NT2/D1 (cell line): Measurements from ENCODE around the gene TIMM13.
A peak's percentile ranks its signal among the peaks of the same experiment; 100 is the strongest.

Experiments
- DNase-seq: peaks from one replicate; pipeline ENCODE4 v3.0.0-alpha.2; 2011; ENCODE audit warnings: low read depth, low spot score
- H3K27me3 ChIP-seq: 2 replicates; pipeline ENCODE4 v1.6.0; 2011; ENCODE audit warnings: mild to moderate bottlenecking; ENCODE audit not compliant: insufficient read length, insufficient read depth
- H3K36me3 ChIP-seq: 2 replicates; pipeline ENCODE4 v1.6.1; 2011; ENCODE audit warnings: mild to moderate bottlenecking, low read length, mixed read lengths; ENCODE audit not compliant: insufficient read depth, insufficient read length
- H3K4me1 ChIP-seq: 2 replicates; pipeline ENCODE4 v1.5.1; 2011; ENCODE audit not compliant: insufficient read depth, insufficient read length
- H3K4me3 ChIP-seq: 2 replicates; pipeline ENCODE4 v1.5.1; 2011; ENCODE audit warnings: low read depth; ENCODE audit not compliant: insufficient read length
- H3K9ac ChIP-seq: 2 replicates; pipeline ENCODE4 v1.6.0; 2011; ENCODE audit warnings: low read depth; ENCODE audit not compliant: insufficient read length
- H3K9me3 ChIP-seq: 2 replicates; pipeline ENCODE4 v1.5.1; 2011; ENCODE audit warnings: mild to moderate bottlenecking, low read length; ENCODE audit not compliant: insufficient read depth
- SUZ12 ChIP-seq: IDR thresholded peaks from 2 replicates; pipeline ENCODE4 v1.6.1; 2011; ENCODE audit not compliant: insufficient read length, insufficient read depth; ENCODE audit errors: extremely low read depth
- YY1 ChIP-seq: IDR thresholded peaks from 2 replicates; pipeline ENCODE4 v1.6.1; 2011; ENCODE audit not compliant: insufficient read length, insufficient read depth
- ZNF274 ChIP-seq: IDR thresholded peaks from 2 replicates; pipeline ENCODE4 v1.6.1; 2011; ENCODE audit warnings: mild to moderate bottlenecking, low read depth, low read length

TIMM13 gene

GRCh38 chr19:2428756-2429711 is 1.6 kb upstream of the TIMM13 start:
- H3K4me1 ChIP-seq: peaks cover 21% of the 10 kb centered on the region
- DNase-seq: no peak
- no peaks in the 10 kb centered on the region for H3K9me3 ChIP-seq
- H3K9ac ChIP-seq: peak overlapping the region; percentile 65
- H3K36me3 ChIP-seq: peaks cover 77% of the 10 kb centered on the region
- H3K27me3 ChIP-seq: no peaks in the 10 kb centered on the region
- H3K4me3 ChIP-seq: no peak overlapping the region
- TF ChIP-seq SUZ12: no peak
- TF ChIP-seq ZNF274: no peak
- TF ChIP-seq YY1: no peak

- peak overlapping the region; percentile 99 for H3K4me3 ChIP-seq
- peak overlapping the region; percentile 65 for H3K9ac ChIP-seq
- DNase-seq: no peak
- no peaks in the 10 kb centered on the region for H3K9me3 ChIP-seq
- peaks cover 78% of the 10 kb centered on the region for H3K36me3 ChIP-seq
- TF ChIP-seq ZNF274 (no peak), SUZ12 (no peak), YY1 (no peak)
- H3K27me3 ChIP-seq: no peaks in the 10 kb centered on the region
- H3K4me1 ChIP-seq: peaks cover 21% of the 10 kb centered on the region
These were observed 920 bp upstream of the TIMM13 start for GRCh38 chr19:2428321-2428690.

- no peaks in the 10 kb centered on the region for H3K27me3 ChIP-seq
- peaks cover 78% of the 10 kb centered on the region for H3K36me3 ChIP-seq
- TF ChIP-seq SUZ12: no peak
- no peak for TF ChIP-seq YY1
- no peak for TF ChIP-seq ZNF274
- peak overlapping the region; percentile 100 for H3K9ac ChIP-seq
- peaks cover 21% of the 10 kb centered on the region for H3K4me1 ChIP-seq
- H3K4me3 ChIP-seq: peak overlapping the region; percentile 99
- no peak for DNase-seq
- H3K9me3 ChIP-seq: no peaks in the 10 kb centered on the region
These were observed 566 bp downstream of the TIMM13 start for GRCh38 chr19:2426611-2427428.

GRCh38 chr19:2425622-2426581 is 1.5 kb downstream of the TIMM13 start:
- H3K9me3 ChIP-seq: no peaks in the 10 kb centered on the region
- H3K36me3 ChIP-seq: peaks cover 73% of the 10 kb centered on the region
- no peaks in the 10 kb centered on the region for H3K27me3 ChIP-seq
- DNase-seq: no peak
- H3K4me1 ChIP-seq: peaks cover 21% of the 10 kb centered on the region
- TF ChIP-seq ZNF274 (no peak), YY1 (no peak), SUZ12 (no peak)
- peak overlapping the region; percentile 99 for H3K4me3 ChIP-seq
- peak overlapping the region; percentile 100 for H3K9ac ChIP-seq

GRCh38 chr19:2424686-2425621 is 2.4 kb downstream of the TIMM13 start:
- TF ChIP-seq SUZ12: no peak
- no peak for DNase-seq
- Histone ChIP-seq H3K4me1 (peaks cover 21% of the 10 kb centered on the region), H3K36me3 (peaks cover 71% of the 10 kb centered on the region), H3K9me3 (no peaks in the 10 kb centered on the region), H3K27me3 (no peaks in the 10 kb centered on the region), H3K9ac (peak overlapping the region; percentile 50), H3K4me3 (no peak overlapping the region)
